NCI-H69 (cell line): ENCODE data around the gene MACROD2.

Experiments
- DNase-seq: peaks from one replicate; lab custom pipeline; 2025; lab: John Stamatoyannopoulos, UW

Gene MACROD2

GRCh38 chr20:14647016-14647415 is 651.7 kb downstream of the MACROD2 start:
- no peak for DNase-seq

GRCh38 chr20:14649662-14650061 is 654.3 kb downstream of the MACROD2 start:
- DNase-seq, result no peak

DNA sequence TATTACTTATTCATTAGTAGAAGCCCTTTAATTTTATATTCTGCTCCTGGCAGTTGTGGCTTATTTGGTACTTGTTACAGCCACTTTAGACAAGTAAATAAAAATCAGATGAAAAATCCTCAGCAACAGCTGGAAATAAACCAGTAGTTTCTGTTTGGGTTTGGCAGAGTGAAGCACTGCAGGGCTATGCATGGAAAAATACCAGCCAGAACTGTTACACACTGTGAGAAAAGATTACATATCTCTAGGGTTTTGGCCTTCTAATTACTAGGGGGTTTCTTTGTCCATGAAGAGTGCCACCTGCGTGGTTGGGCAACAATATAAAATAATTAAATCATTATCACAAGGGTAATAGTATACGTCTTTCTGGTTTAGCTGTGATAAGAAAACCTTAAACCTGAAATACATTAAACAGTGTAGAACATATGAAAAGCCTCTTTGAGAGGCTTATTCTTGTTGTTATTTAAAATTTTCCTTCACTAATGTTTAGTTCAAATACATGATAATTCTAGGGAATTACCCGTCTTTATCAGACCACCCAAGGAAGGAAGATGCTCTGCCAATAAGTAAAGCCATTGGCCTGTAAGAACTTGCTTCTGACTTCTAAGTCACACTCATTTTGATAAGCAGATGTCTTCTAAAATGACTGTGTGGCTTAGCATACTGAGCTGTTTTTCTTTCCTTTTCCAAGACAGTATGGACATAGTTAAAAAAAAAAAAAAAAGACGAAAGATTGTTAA is 662.1 kb downstream of the MACROD2 start:
- DNase-seq, result peak; percentile 86

- no peak for DNase-seq
Observed at GRCh38 chr20:14664101-14664500, 668.8 kb downstream of the MACROD2 start.

- DNase-seq, result no peak
Observed at GRCh38 chr20:14666696-14667095, 671.4 kb downstream of the MACROD2 start.

DNA sequence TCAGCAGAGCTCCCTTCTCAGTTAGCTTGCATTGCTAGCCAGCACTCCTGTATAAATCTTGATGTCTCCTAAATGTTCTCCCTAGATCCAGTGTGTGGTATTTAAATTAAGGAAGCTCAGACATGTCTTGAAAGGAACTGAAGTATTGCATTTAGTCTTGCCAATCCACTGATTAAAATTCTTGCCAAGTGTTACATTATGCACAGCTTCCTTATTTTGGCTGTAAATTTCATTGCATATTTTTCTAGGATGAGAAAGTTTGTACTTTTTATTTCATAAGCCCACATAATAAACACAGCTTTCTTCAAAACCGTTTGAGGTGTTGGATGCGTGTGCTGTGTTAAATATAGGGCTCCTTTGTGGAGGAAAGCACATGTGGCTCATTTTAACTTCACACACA is 671.9 kb downstream of the MACROD2 start:
- no peak for DNase-seq

GRCh38 chr20:14672066-14672465 is 676.8 kb downstream of the MACROD2 start:
- no peak for DNase-seq

GRCh38 chr20:14673164-14673563 is 677.8 kb downstream of the MACROD2 start:
- peak; percentile 29 for DNase-seq

DNA sequence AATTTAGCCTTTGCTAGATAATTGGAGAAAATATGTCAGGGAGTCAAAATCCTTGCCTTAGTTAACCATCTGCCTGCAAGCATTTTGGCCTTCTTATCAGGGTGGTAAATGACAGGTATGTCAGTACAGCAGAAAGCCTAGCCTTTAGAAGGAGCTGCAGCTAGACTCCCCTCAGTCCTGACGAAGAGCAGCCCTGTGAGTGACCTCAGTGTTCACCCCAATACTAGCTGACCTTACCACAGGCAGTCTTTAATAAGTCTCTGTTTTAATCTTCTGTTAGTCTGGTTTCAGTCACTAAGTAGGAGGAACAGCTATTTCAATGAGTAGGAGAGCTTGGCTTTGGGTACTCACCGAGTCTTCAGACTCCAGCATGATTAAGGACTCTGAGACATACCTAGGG is 682.1 kb downstream of the MACROD2 start:
- no peak for DNase-seq

- peak; percentile 76 for DNase-seq
Observed at GRCh38 chr20:14685183-14685582, 689.9 kb downstream of the MACROD2 start.

DNA sequence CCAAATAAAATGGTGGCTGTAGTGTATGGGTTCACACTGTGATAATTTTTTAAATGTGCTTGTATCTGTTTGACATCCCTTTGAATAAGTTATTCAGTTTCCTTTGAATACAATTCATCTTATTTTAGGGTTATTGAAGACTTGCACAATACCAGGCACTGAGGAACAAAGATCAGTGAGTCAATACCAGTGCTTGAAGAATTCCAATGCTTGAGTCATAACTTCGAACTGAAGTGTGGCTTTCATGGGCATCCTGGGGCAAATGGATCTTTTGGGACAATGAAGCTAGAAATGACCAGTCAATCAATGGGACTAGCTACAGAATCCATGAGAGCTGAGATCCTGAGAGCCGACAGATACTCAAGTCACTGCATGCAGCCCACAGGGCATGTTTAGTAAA is 692.0 kb downstream of the MACROD2 start:
- peak; percentile 16 for DNase-seq

DNA sequence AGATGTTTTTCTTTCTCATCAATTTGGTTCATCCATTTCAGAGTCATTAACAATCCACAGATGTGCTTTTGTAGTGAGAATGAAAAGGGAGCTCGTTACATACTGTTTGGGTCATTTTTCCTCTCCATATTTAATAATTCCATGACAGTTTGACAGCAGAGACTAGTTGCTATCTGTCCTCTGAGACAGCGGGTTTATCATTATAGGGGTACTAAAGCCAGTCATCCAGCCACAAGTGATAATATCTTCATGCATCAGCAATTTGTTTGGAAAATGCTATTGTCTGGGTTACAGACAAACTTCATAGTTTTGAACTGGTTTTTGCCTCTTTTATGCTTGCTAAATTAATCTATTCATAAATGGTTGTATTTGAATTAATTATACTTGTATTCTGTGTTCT is 692.7 kb downstream of the MACROD2 start:
- DNase-seq, result peak; percentile 70

DNA sequence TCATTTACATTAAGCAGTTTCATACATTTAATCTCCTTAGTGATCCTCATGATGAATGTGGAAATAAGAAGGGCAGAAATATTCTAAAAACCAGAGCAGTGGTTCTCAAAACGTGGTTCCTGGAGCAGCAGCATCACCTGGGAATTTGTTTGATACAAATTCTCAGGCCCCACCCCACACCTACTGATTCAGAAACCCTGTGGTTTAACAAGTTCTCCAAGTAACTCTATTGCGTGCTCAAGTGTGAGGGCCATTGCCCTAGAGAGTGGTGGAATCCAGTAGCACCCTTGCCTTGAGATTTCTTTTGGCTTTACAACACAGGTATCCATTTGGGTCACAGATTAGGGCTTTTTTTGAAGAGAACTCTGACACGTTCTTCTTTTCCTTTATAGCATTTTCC is 696.7 kb downstream of the MACROD2 start:
- DNase-seq, result no peak

- DNase-seq, result peak; percentile 28
Observed at GRCh38 chr20:14696478-14696877, 701.2 kb downstream of the MACROD2 start.

- DNase-seq, result peak; percentile 25
Observed at GRCh38 chr20:14696937-14697336, 701.6 kb downstream of the MACROD2 start.

- no peak for DNase-seq
Observed at GRCh38 chr20:14698125-14698524, 702.8 kb downstream of the MACROD2 start.

GRCh38 chr20:14698605-14699373 is 703.5 kb downstream of the MACROD2 start:
- DNase-seq, result no peak

GRCh38 chr20:14700639-14700960 is 705.3 kb downstream of the MACROD2 start:
- peak; percentile 51 for DNase-seq

GRCh38 chr20:14701326-14701725 is 706.0 kb downstream of the MACROD2 start:
- no peak for DNase-seq

DNA sequence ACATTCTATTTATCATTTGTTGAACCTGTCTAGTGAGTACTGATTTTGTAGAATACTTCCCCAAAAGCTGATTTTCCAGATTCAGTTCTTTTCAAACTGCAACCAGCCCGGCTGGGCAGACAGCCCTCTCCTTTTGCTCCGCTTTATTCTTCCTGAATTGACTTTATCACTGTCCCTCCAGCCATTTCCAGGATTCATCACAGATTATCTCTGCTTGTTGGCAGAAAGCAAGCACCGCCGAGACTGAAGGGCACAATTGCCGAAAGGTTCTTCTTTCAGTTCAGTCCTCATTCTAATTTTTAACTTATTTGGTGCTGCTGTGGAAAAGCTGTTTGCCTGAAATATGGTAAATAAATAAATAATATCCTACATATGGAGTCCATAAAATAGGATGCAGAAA is 711.2 kb downstream of the MACROD2 start:
- DNase-seq, result no peak

GRCh38 chr20:14707026-14707680 is 711.8 kb downstream of the MACROD2 start:
- DNase-seq, result no peak

DNA sequence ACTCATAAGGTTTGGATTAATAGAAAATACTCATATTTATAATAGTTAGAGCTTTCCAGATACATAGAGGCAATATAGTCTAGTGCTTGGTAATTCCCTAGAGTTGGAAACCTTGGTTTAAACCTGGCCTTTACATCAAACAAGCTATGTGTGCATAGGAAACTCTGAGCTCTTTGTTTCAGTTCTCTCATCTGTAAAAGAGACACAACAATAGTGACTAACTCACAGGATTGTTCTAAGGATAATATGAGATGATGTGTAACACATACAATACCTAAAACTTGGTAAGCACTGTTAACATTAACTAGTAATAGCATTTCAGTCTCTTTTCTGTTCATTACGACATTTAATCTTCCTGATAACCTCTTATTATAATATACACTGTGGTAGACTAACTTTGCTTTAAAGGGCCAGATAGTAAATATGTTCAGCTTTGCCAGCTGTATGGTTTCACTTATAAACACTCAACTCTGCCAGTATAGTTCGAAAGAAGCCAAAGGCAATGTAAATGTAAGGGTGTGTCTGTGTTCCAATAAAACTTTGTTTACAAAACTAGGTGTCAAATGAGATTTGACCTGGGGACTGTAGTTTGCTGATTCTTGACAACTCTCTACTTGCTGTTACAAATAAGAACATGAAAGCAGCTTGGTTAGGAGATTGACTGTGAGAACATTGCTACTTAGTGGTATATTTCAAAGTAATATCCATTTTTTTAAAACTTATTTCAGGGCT is 712.7 kb downstream of the MACROD2 start:
- peak; percentile 42 for DNase-seq
